NOMO-1 treated with DMSO at 0.1 percent for 48 hours (cell line): ENCODE data around the gene IDH3G.

Source experiments
- DNase-seq: peaks from one replicate; lab custom pipeline; 2025; ENCODE audit not compliant: unreplicated experiment; lab: John Stamatoyannopoulos, UW

The IDH3G gene

GRCh38 chrX:153791104-153791852 is 2.9 kb downstream of the IDH3G start:
- DNase-seq = no peak

DNA sequence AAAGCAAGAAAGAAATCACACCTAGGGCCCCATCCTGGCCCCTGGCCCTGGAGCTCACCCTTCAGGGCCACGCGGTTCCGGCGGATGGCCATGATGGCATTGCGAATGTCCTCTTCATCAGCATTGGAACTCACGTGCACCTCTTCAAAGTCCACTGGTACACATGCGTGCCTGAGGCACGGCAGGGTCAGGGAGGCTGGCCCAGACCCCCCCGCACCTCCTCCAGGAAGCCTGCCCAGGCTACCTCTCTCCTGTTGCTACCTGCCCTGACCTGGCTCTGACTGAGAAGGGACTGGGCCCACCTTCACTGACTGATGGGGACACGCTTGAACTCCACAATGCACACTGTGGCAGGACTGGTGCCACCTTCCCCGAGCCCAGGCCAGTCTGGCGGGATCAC is 4.5 kb downstream of the IDH3G start:
- DNase-seq = no peak

GRCh38 chrX:153786669-153787068 is 7.5 kb downstream of the IDH3G start:
- no peak for DNase-seq

- DNase-seq = no peak
These were observed 9.7 kb downstream of the IDH3G start for GRCh38 chrX:153784325-153784967.

- DNase-seq = no peak
These were observed 10.7 kb downstream of the IDH3G start for GRCh38 chrX:153783378-153784013.

DNA sequence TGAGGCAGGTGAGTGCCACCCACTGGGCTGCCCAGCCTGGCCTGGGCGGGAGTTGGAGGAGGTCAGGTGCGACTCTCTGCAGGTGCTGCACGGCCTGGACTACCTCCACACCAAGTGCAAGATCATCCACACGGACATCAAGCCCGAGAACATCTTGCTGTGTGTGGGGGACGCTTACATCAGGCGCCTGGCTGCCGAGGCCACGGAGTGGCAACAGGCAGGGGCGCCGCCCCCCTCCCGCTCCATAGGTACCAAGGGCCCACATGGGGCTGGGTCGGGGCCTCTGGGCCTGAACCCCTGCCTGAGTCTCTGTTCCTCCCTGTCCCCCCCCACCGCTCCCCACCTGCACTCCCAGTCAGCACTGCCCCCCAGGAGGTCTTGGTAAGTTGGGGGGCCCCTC is 11.3 kb downstream of the IDH3G start:
- no peak for DNase-seq

DNA sequence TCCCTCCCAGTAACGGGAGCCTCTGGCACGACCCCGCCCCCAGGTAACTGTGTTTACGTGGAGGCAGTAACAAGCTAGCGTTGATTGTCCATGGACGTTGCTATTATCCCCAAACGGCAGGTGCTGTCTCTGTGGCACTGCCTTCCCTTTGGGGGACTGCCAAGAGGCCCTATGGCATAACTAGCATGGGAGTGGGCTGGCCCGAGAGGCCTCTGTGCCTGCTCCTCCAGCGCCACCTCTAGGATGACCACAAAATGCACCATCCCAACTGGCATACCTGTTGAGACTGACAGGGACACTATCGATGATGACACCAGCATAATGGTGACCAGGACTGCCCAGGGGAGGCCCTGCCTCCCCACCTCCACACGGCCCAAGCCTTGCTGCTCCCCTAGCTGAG is 11.9 kb downstream of the IDH3G start:
- DNase-seq = no peak

DNA sequence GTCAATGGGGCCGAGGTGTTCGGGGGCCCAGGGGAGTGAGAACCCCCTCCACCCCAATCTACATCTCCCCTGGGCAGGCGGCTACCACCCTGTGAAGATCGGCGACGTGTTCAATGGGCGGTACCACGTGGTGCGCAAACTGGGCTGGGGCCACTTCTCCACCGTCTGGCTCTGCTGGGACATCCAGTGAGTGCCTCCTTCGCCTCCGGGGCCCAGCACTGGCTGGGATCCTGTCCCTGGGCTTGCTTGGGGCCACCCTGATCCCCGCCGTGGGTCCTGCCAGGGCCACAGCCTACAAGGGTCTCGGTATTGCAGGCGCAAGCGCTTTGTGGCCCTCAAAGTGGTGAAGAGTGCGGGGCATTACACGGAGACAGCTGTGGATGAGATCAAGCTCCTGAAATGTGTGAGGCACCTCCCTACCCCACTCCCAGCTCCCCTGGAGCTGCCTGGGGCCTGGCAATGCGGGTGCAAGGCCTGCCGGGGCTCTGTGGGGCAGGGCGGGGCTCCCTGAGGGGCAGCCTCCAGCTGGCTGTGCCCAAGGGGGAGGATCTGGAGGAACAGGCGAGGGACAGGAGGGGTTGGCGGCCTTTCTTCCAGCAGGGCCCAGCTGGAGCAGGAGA is 12.6 kb downstream of the IDH3G start:
- no peak for DNase-seq

- no peak for DNase-seq
These were observed 13.3 kb downstream of the IDH3G start, which contains the start of gene SRPK3 for GRCh38 chrX:153780678-153781427. TSS of gene SRPK3 (plus strand) at chrX:153781041. CDS start at chrX:153781087, 46 bp downstream.

DNA sequence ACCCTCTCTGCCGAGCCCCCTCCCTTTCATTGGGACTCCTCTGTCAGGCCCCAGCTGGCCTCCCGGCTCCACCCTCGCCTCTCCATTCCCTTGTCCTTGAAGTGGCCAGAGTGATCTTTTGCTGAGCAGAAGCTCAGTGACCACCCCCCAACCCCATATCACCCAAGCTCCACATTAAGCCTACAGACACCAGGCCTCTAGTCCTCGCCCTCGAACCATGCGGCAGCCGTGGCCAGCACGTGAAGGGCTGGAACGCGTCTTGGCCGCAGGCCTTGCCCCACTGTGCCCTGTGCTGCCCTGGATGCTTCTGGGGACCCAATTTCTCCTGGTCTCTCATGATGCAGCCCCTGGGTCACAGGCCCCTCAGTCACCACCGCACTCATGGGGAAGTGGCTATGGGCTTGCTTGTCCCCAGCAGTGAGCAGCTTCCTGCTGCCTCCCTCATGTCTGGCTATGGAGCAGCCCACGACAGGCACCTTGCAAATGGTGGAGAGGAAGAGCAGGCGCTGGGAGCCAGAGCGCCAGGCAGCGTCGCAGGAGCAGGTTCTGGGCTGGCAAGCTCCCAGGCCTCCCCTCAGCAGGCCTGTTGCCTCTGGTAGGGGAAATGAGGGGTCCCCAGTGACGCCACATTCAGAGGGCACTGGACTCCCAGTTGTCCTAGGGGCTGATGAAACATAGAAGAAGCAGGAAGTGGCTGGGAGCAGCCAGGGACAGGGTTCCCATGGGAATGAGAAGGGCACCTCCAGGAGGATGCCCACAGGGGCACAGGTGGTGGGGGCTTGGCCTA is 14.1 kb downstream of the IDH3G start:
- no peak for DNase-seq

DNA sequence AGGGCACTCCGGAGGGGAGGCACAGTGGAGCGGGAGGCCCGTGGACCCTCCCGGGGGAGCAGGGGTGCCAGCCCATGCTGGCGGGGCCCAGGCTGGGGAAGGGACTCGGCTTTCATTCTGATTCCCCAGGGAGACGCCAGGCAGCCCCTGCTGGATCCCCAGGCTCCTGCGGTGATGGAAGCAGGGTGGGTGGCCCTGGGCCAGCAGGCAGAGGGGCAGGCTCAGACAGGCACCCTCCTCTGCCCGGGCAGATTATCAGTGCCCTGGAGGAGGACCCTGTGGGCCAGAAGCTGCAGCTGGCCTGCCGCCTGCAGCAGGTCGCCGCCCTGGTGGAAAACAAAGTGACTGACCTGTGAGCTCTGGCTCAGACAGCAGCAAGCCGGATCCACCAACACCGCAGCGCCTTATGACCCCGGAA is 15.5 kb downstream of the IDH3G start:
- no peak for DNase-seq

- DNase-seq = no peak
These were observed 16.0 kb downstream of the IDH3G start for GRCh38 chrX:153778181-153778580.

DNA sequence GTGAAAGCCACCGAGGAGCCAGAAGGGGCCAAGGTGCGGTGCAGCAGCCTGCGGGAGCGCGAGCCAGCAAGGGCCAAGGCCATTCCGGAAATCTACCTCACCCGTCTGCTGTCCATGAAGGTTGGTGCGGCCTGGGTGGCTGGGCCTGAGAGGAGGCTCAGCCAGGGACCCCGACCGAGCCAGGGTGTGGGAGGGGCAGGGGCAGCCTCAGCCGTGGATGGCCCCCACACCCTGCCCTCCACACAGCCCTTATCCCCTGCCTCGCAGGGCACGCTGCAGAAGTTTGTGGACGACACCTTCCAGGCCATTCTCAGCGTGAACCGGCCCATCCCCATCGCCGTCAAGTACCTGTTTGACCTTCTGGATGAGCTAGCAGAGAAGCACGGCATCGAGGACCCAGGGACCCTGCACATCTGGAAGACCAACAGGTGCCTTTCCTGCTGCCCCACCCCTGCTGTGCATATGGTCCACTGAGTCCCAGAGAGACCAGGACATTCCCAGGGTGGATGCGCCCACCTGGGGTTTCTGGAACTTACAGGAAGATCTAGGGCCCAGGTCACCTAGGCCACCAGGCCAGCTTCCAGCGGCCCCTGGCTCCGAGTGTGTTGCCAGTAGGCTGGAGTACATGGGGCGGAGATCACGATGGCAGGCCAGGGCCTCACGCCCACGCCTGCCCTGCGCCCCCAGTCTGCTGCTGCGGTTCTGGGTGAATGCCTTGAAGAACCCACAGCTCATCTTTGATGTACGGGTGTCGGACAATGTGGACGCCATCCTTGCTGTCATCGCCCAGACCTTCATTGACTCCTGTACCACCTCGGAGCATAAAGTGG is 16.7 kb downstream of the IDH3G start:
- no peak for DNase-seq

GRCh38 chrX:153776611-153777045 is 17.5 kb downstream of the IDH3G start:
- DNase-seq = no peak

DNA sequence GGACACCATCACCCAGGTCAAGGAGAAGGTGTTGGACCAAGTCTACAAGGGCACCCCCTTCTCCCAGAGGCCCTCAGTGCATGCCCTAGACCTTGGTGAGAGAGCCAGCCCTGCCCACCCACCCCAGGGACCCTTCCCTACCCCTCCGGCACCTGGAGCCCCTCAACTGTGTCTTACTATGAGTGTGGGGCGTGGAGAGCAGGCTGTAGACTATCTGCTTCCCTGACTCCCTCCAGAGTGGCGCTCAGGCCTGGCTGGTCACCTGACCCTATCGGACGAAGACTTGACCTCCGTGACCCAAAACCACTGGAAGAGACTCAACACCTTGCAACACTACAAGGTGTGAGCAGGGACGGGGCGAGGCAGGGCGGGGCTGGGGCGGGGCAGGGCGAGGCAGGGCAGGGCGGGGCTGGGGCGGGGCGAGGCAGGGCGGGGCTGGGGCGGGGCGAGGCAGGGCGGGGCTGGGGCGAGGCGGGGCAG is 18.0 kb downstream of the IDH3G start:
- no peak for DNase-seq

DNA sequence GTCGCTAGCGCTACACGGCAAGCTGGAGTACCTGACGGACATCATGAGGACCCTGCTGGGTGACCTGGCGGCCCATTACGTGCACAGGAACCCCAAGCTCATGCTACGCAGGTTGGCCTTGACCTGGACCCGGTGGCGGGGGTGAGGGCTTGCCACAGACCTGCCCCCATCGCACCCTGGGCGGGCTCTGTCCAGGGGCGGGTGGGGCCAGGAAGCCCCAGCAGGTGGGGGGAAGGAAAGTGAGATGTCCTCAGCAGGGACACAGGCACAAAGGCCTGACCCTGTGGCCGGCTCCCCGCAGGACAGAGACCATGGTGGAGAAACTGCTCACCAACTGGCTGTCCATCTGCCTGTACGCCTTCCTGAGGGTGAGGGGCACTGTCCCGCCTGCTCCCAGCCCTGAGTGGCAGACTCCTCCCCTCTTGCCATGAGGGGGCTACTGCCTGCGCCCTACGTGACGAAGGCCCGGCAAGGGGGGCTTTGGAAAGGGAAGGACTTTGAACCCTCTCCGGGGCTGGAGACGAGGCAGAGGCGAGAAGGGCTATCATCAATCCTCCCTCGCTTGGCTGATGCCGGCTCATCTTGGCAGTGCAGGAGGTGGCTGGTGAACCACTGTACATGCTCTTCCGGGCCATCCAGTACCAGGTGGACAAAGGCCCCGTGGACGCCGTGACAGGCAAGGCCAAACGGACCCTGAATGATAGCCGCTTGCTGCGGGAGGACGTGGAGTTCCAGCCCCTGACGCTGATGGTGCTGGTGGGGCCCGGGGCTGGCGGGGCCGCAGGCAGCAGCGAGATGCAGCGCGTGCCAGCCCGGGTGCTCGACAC is 18.7 kb downstream of the IDH3G start:
- no peak for DNase-seq

DNA sequence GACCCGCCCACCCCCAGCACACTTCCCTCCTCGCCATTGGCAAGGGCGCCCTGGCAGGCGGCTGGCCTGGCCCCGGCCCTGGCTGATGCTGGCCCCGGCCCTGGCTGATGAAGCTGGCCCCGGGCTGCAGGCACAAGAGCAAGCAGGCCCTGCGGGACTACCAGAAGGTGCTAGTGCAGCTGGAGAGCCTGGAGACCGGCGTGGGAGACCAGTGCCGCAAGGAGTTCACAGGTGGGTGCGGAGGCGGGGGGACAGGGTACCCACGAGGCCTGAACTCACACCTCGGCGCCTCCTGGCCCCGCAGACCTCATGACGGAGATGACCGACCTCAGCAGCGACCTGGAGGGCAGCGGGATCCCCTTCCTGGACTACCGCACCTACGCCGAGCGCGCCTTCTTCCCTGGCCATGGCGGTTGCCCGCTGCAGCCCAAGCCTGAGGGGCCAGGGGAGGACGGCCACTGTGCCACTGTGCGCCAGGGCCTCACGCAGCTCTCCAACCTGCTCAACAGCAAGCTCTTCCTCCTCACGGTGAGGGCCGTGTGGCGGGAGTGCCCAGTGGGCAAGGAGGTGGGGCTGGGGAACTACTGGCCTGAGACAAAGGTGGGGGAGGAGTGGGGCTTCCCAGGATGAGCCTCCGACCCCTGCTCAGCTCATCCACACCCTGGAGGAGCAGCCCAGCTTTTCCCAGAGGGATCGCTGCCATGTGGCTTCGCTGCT is 19.4 kb downstream of the IDH3G start:
- no peak for DNase-seq
